UCSD-AML1 (cell line): Measurements from ENCODE around the gene PGAM5.

Source experiments
- DNase-seq: peaks from one replicate; lab custom pipeline; 2025; ENCODE audit not compliant: unreplicated experiment; lab: John Stamatoyannopoulos, UW

The PGAM5 gene

DNA sequence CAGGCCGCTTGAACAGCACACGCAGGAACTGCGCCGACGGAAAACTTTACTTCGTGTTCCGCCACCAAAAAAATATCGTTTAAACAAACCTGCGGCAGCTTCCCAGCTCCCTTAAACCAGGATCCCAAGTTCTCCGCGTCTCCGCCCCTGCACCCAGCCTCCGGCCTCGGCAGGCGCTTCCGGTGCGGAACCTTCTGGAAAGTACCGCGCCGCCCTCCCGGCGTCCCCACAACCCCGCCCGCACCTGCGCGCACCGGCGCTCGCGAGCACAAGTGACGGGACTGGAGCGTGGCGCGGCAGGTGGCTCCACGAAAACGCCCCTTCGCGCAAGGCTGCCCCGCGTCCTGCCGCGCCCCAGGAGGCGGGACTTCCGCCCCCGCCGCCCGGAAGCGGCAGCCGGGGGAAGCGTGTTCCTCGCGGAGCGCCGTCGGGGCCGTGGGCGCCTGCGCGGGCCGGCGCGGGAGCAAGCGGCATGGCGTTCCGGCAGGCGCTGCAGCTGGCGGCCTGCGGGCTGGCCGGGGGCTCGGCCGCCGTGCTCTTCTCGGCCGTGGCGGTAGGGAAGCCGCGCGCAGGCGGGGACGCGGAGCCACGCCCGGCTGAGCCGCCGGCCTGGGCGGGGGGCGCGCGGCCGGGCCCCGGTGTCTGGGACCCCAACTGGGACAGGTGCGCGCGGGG, at the start of gene PGAM5:
Gene PGAM5, plus strand, starts transcription at position 438 of the 675 bp plus-strand sequence. Its CDS starts 35 bp downstream, at position 473.
- DNase-seq: peak; percentile 92

DNA sequence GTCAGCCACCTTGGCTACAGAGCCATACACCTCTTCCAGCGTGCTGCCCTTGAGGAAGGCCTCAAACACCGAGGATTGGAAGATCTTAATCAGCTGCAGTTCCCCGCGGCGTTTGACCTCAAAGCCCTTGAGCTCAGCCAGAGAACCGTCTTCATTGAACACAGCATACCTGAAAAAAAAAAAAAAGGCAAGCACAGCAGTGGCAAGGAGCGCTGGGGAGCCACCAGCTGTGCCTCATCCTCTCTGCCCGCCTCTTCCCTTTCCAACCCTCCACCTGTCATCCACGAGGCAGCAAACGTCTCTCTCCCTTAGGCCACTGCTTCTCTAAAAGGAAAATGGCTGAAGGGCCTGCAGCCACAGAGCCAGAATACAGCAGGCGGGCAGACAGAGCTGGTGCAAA, 49.6 kb upstream of the PGAM5 start:
- DNase-seq: no peak

DNA sequence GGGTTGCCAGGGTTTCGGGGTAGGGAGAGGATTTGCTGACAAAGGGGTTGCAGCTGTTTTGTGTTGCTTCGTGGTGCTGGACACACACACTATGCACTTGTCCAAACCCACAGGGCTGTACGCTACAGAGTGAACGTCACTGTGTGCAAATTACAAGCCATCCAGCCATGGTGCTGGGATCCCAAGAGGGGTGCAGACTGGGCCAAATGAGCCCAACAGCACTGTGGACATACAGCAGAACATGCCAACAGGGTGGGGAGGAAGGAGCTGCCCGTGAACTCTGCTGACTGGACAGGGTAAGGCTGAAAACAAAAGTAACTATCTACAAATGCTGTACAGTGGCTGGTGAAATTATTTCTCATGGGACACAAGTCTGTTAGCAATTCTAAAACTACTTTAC, 48.7 kb upstream of the PGAM5 start:
- DNase-seq: no peak

DNA sequence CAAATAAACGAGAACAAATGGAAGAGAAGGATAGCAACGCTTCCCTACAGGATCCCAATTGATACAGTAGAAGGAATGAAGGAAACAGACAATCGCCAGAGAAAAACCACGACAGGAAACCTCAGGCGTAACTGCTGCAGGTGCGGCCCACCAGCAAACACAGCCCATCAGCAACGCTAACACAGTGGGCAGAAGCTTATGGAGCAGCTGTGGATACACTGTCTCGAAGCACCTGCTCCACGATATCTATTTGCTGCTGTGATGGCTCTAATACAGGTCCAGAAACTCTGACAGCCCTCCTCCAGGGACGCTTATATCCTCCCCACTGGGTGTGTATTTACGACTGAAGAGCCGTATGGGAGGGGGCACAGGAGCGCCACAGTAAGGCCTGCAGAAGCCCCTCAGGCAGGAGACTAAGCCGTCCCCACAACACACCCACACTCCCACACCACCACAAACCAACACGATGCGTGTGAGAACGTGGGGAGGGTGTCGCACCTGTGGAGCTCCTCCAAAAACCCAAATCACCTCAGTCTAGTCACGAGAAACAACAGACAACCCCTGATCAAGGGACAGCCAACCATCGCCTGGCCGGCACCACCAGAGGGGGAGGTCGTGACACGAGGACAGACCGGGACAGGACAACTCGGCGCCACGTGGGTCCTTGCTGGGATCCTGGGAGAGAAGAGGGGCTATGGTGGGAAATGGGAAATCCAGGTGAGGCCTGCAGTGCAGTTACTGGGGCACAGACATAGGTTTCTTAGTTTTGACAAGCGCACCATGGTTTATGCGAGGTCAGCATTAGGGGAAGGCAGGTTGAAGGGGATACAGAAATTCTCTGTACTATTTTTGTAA, 47.5 kb upstream of the PGAM5 start:
- DNase-seq: no peak

DNA sequence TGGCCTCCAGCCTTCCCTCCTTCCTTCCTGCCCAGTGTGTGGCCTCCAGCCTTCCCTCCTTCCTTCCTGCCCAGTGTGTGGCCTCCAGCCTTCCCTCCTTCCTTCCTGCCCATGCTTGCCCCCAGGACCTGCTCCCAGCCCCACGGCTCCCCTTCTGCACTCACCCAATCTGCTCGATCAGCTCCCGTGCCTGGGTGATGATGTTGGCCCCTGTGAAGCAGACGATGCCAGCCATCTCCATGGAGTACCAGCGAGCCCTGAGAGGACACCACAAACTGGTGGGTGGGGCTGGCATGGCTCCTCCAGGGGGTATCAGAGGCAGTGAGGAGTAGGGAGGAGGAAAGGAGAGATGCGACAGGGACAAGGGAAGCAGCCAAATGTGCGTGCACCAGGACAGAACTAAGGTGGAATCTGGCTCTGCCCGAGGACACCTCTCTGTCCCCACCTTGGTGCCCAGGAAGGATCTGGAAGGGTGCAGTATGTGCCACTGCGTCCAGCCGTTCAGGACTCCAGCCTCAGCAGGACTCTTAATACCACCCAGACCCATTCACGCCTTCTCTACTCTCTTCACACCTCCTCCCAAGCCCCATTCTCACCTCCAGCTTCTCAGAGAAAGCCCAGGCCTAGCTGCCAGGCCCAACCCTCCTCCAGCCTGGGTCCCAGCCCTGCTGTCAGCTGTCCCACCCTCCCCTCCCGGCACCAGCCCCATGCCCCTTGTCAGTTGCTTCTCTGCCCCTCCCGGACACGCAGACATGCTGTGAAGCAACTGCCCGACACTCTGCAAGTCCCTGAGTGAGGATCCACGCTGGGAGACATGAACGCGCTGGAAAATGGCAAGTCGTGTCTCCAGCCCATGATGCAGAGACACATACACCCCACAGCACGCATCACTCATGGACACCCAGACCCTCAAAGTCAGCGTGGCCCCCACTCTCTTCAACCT, 46.2 kb upstream of the PGAM5 start:
- peak; percentile 65 for DNase-seq

DNA sequence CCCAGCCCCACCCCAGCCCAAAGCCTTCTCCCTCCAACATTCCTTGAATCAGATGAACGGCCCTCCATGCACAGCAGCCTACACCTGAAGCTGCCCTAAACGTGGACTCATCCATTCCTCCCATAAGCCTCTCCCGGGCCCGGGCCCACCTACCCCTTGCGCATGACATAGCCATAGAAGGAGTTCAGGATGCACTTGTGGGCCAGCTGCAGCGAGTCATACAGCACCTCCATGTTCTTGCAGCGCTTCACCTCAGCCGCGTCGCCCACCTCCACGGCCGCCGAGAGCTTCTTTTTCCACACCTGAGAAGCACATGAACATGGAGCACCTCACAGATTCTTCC, 45.5 kb upstream of the PGAM5 start:
- no peak for DNase-seq

DNA sequence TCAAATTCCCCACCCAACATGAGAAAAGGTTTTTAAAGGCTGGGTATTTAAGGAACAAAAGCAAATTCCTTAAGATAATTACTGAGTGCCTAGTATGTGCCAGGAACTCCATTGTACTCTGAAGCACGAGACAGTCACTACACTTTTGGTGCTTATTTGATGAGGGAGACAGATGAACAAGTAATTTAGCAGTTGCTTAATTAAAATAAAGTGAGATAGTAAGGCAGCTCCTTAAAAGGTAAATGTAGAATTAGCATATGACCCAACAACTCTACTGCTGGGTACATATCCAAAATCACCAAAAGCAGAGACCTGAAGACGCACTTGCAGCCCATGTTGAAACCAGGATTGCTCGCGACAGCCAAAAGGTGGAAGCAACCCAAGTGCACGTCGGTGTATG, 44.8 kb upstream of the PGAM5 start:
- no peak for DNase-seq

DNA sequence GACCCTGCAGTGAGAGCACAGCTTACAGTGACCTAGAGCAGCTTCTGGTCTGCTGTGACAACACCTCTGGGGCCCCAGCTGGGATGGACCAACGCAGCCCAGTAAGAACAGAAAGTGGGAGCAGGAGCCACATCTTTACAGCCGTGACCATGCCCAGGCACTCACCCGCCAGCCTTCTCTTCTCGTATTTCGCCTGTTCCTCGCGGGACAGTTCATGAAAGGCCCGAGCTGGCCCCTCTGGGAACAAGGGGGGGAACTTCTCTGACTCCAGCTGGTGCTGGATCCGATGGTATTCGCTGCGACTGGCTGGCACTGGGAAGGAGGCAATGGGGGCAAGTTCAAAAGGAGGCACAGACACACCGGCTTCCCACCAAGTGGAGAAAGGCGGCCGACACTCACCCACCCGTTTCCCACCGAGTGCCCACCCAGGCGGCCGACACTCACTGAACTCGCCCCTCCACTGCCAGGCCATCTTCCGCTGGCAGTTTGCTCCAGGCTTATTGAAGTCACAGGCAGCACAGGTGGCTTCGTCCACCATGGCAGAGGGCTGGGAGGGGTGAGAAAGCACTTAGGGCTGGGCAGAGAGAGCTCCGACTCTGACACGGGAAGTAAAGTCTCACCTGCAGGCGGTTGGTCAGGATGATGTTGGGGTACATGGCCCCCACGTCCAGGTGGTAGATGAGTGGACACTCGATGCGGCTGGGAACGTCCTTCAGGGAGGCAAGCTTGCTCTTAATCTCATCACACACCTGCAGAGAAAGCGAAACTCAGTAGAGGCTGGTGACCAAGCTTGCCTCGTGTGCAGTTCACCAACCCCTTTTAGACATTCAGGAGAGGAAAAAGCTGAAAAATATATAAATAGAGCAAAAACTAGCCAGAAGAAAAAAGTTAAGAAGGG, 42.2 kb upstream of the PGAM5 start:
- no peak for DNase-seq

DNA sequence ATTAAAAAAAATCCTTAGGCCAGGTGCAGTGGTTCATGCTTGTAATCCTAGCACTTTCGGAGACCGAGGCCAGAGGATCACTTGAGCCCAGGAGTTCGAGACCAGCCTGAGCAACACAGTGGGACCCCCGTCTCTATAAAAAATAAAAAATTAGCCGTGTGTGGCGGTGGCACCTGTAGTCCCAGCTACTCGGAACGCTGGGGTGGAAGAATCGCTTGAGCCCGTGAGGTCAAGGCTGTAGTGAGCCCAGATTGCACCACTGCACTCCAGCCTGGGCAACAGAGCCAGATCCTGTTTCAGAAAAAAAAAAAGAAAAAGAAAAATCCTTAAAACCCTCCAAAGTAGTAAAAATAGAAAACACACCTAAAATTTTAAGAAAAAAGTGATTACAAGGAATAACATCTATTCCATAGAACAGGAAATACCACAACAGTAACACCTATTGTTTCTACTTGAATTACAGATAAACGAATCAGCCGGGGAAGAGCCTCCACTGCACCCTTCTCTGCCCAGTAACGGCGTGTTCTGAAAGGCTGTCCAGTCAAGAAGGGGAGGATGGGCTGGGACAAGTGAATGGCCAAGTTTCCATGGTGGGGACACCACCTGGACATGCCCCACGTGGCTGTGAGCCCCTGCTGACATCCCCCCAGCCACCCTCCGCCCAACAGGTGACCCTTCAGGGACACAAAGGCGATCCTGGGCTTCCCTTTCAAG, 41.3 kb upstream of the PGAM5 start:
- DNase-seq: no peak

DNA sequence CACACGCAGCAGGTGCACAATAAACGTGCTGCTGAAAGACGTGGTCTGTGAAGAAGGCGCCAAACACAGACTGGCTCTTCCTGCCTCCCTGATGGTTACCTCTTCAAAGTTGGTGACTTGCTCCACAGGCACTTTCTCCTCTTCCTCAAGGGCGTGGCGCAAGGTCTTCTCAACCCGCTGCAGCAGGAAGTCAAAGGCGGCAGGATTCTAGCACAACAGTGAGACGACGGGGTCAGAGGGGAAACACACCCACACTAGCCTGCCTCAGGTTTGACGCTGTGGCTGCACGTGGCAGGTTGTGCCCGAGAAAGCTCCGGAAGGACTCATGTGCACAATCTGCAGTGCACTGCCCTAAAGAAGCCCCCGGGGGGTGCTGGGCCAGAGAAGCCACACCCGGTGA, 38.5 kb upstream of the PGAM5 start:
- no peak for DNase-seq

DNA sequence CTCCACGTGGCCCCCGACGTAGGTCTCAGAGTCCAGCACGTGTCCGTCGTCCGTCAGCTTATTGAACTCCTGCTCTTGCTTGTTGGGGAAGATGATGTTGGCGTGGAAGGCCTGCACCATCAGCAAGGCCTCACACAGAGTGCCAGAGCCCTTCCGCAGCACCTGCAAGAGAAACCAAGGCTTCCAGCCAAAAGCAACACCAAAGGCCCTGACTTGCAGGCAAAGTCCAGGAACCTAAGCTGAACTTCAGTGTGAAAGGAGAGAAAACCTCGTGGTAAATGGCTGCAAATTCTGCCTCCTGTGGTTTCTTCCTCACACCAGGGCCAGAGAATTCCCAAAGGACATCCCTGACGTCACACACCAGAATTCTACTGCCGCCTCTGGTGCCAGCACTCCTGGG, 38.0 kb upstream of the PGAM5 start:
- DNase-seq: no peak

DNA sequence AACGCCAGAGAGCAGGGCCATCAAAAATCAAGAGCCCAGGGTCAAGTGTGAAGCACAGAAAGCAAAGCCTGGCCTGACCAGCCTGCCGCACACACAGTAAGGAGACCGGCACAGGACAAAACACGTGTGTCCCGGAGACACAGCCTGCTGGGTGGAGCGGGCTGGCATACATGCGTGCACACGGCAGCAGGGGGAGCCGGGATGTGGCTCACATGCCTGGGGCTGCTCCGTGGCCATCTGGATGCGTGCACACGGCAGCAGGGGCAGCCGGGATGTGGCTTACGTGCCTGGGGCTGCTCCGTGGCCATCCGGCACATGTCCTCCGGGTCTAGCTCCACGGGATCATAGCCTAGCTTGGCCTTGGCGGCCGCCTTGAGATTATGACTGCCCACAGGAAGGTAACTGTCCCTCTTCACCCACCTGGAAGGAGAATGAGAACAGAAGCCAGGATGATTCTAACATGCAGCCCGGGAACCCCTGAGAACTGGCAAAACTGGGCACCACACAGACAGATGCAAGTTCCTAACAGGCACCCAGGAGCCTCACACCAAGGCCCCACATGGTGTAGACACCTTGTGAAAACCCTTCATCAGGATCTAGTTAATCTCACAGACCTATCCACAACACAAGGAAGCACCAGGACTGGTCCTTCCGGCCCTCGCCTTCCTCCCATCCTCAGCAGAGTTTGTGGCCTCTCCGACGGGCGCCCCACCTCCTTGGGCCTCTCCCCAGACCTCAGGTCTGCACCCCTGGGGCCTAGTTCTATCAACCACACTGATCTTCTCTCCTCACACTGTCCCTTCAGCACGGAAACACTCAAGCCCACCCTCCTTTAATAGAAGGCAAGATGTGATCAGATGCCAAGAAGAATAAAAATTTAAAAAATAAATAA, 37.1 kb upstream of the PGAM5 start:
- no peak for DNase-seq

DNA sequence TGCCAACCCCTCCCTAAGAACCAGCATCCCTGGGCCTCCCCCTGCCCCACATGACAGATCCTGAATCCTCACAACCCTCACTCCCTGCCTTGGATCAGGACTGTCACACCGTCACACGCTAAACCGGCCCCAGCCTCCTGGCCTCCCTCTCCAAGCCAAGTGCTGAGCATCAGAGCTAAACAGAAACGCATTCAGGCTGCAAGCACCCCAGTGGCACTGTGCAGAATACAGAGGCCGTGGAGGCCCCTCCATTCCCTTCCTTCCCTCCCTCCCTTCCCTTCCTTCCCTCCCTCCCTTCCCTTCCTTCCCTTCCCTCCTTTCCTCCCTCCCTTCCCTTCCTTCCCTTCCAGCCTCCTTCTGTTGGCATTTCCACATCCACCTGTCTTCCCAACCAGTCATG, 36.1 kb upstream of the PGAM5 start:
- no peak for DNase-seq

DNA sequence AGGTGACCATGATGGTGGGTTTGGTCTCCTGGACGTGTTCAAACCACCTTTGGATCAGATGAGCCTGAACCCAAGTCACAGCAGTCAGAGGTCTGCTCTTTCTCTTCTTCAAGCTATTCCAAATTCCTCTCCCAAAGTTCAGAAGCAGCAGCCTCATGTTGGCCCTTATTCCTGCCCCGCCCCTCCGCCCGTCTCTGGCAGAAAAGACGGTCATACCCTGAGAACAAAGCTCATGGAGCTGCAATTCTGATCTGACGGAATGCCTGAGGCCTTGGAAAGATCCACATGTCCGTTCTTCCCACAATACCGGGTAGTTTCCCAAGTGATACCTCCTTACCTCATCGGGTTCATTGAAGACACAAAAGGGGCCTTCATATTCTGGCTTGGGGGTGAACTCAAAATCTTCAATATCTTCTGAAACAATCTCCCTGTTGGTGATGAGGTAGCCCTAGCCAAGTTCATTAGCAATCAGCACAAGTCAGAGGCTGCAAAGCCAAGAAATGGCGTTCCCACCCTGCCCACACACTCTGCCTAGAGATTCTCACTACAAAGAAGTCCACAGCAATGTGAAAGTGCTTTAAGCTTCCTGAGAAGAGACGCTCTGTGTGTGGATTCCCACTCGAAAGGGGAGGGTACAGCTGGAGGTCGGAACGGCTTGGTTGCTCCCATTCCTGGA, 34.7 kb upstream of the PGAM5 start:
- DNase-seq: no peak

DNA sequence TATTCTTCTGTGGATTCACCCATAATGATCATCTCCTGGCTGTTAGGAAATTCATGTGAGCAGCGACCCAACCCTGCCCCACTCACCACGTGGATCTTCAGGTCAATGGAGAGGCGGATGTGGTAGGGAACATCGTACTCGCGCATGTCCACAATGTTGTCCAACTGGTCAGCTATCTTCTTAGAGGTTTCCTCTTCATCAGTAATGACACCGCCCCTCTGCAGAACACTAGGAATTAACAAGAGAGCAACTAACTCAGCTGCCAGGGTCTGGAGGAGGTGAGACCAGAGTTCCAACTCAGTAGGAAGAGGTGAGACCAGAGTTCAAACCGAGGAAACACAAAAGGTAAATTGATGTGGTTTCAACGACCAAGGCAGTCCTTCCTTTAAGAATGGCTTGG, 33.1 kb upstream of the PGAM5 start:
- DNase-seq: no peak

DNA sequence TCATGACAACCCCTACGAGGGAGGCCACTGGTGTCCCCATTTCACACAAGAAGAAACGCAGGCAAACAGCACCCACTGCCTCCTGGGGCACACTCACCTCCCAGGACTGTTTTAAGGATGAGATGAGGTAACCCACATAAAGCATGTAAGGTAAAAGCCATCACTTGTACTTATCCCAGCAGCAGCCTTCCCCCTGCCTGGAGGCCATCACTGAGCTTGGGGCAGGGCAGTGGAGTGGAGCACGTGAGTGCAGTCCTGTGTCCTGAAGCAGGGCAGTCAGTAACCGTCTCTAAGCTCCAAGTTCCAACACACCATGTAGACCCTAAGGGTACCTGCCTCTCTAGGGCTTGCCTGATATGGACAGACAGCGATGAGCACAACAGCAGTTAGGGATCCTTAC, 25.2 kb upstream of the PGAM5 start:
- DNase-seq: no peak

DNA sequence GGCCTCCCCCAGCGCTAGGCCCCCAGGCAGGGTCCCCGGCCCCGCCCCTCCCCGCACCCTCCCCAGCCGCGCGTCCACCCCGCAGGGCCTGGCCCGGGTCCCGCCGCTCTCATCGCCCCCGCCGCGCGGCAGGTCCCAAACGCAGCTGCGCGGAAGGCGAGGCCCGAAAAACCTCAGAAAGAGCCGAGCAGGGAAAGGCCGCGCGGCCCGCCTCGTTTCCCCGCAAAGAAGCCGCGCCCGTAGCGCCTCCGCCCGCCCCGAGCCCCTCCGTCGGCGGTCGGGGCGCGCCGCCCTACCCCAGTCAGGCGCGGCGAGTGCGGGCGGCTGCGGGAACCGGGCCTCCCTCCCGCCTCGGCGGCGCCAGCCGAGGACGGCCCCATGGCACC, 23.8 kb upstream of the PGAM5 start:
- no peak for DNase-seq
